Esophagus muscularis mucosa (tissue), 4 donors: Measurements from ENCODE around the gene USP10. TPM values are rescaled to one million over a fixed set of nuclear protein-coding genes. Genes with fewer than 3 reads are reported as not detected.

Source experiments
- DNase-seq: peaks from one replicate; pipeline ENCODE4 v3.0.0-alpha.2; 2017; ENCODE audit errors: extremely low spot score
- H3K27ac ChIP-seq, 4 donors: fragments of 200-600 bp; sonication (generic); replicated peaks in 1 of 4; 1 replicate in 3 of 4; 2 replicates in 1 of 4; pipeline ENCODE4 v1.5.1; 2016 to 2019; ENCODE audit warnings: mild to moderate bottlenecking in 1 of 4
- H3K27me3 ChIP-seq, 4 donors: fragments of 200-600 bp; sonication (generic); one replicate each; pipeline versions ENCODE4 v1.5.1 to v1.6.0; 2016 to 2019
- H3K36me3 ChIP-seq, 4 donors: fragments of 200-600 bp; sonication (generic); one replicate each; pipeline ENCODE4 v1.5.1; 2016 to 2019
- H3K4me1 ChIP-seq, 4 donors: fragments of 200-600 bp; sonication (generic); one replicate each; pipeline ENCODE4 v1.5.1; 2016 to 2019
- H3K4me3 ChIP-seq, 4 donors: fragments of 200-600 bp; sonication (generic); 1 replicate in 2 of 4; 2 replicates in 2 of 4; pipeline ENCODE4 v1.5.1; 2016 to 2019; ENCODE audit warnings: mild to moderate bottlenecking in 4 of 4, moderate library complexity in 1 of 4
- H3K9me3 ChIP-seq, 4 donors: fragments of 200-600 bp; sonication (generic); 1 replicate in 3 of 4; 2 replicates in 1 of 4; pipeline ENCODE4 v1.5.1; 2016 to 2019
- EP300 ChIP-seq: sonication (generic); formaldehyde crosslinking; IDR thresholded peaks from one replicate; pipeline ENCODE4 v1.6.1; 2017; ENCODE audit warnings: antibody characterized with exemption
- POLR2A ChIP-seq: fragments of 450-650 bp; IDR thresholded peaks from one replicate; pipeline ENCODE4 v1.6.1; 2017; ENCODE audit warnings: antibody characterized with exemption, moderate library complexity, mild to moderate bottlenecking, low read depth
- POLR2AphosphoS5 ChIP-seq, 2 donors: sonication (generic); formaldehyde crosslinking; IDR thresholded peaks; one replicate each; pipeline ENCODE4 v1.6.1; 2017; ENCODE audit warnings: antibody characterized with exemption in 2 of 2
- WGBS: methylation state at CpG from one replicate; pipeline ENCODE4 v1.1.5; 2018; 5-methylcytosine and 5-hydroxymethylcytosine counted together
- intact Hi-C: fragments of 100-400 bp; cut with DNase I; formaldehyde crosslinking; loops from one replicate; pipeline ENCODE4 v1.15.1; 2023
- total RNA-seq, 4 donors: library from RNA; depleted of rRNA; stranded (reverse); fragments of >200 nt; gene quantifications; one replicate each; pipeline versions ENCODE4 v1.1.0 to v1.2.1, GENCODE V29; 2016
- TF ChIP-seq, protein P1 (sequence below), 3 experiments: fragments of 200-600 bp in 2 of 3; fragments of 450-650 bp in 1 of 3; sonication (generic) in 2 of 3; IDR thresholded peaks; one replicate each; pipeline ENCODE4 v1.5.1; 2017 to 2019; ENCODE audit warnings: antibody characterized with exemption in 3 of 3, mild to moderate bottlenecking in 2 of 3, moderate library complexity in 1 of 3

The USP10 gene
- total RNA-seq, 4 donors from 2014 or later, result 45.3 to 71.2 (median 59.3) TPM

DNA sequence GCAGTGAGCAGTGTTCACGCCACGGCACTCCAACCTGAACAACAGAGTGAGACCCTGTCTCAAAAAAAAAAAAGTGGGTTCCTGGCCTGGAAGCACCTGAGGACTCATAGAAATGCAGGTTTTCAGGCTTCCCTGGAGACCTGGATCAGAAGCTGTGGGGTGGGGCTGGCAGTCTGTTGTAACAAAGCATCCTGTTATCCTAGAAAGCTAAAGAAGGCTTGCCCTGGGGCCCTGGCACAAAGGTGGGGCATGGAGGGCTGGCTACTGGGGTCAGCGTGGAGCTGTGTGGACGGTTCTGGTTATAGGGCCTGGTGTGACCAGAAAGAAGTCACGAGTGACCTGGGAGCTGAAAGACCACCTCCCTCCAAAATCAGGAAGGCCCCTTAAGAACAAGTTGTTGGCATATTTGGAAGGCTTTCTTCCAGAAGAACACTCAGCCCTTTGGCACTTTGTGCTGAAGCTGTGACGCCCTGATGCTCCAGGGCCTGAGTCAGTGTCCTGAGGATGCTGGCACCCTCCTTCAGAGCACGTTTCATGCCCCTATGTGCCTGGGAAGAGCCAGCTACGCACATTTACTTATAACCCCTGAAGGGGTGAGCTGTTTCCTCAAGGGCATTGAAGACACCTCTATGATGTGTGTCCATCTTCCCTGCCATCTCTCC lies 126.2 kb downstream of the USP10 start:
- Histone ChIP-seq H3K27ac (peak overlapping the region; percentile 94 to 97 (median 96)), H3K36me3 (peaks cover 2 to 11% (median 7%) of the 10 kb centered on the region in 4 donors), H3K4me3 (peak overlapping the region; percentile 24 to 49 (median 36)), H3K27me3 (no peaks in the 10 kb centered on the region), H3K4me1 (peaks cover 28 to 98% (median 92%) of the 10 kb centered on the region in 4 donors), H3K9me3 (no peaks in the 10 kb centered on the region)
- no peak for DNase-seq
- TF ChIP-seq EP300, result peak; percentile 79
- TF ChIP-seq, protein P1, sequence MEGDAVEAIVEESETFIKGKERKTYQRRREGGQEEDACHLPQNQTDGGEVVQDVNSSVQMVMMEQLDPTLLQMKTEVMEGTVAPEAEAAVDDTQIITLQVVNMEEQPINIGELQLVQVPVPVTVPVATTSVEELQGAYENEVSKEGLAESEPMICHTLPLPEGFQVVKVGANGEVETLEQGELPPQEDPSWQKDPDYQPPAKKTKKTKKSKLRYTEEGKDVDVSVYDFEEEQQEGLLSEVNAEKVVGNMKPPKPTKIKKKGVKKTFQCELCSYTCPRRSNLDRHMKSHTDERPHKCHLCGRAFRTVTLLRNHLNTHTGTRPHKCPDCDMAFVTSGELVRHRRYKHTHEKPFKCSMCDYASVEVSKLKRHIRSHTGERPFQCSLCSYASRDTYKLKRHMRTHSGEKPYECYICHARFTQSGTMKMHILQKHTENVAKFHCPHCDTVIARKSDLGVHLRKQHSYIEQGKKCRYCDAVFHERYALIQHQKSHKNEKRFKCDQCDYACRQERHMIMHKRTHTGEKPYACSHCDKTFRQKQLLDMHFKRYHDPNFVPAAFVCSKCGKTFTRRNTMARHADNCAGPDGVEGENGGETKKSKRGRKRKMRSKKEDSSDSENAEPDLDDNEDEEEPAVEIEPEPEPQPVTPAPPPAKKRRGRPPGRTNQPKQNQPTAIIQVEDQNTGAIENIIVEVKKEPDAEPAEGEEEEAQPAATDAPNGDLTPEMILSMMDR (IDR thresholded peaks at IDR 0.05), result no peak
- no peak for TF ChIP-seq POLR2A
- TF ChIP-seq POLR2AphosphoS5 (IDR thresholded peaks at IDR 0.05), result peak in 1 of 2 donors; percentile 73
- intact Hi-C loops, result no loop called here
- 71% methylated on average over 8 of the region's 8 CpGs for WGBS

DNA sequence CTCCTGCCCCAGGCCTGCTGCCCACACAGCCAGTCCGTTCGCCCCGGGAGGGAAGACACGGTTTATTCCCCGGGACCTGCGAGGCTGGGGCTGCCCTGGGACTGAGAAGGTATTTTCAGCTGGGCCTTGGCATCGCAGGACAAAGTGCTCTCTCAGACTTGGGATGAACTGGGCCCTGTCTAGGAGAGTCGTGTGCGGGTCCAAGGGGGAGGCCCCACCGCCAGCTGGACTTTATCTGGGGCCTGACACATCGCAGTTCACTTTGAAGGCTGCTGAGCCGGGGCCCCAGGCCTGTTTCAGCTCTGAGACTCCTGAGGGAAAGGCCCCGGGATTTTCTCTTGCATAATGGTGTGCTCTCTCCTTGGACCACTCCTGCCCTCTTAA lies 126.8 kb downstream of the USP10 start:
- WGBS, result 40% methylated on average over 11 of the region's 13 CpGs
- H3K9me3 ChIP-seq, result no peaks in the 10 kb centered on the region
- intact Hi-C loops, result no loop called here

DNA sequence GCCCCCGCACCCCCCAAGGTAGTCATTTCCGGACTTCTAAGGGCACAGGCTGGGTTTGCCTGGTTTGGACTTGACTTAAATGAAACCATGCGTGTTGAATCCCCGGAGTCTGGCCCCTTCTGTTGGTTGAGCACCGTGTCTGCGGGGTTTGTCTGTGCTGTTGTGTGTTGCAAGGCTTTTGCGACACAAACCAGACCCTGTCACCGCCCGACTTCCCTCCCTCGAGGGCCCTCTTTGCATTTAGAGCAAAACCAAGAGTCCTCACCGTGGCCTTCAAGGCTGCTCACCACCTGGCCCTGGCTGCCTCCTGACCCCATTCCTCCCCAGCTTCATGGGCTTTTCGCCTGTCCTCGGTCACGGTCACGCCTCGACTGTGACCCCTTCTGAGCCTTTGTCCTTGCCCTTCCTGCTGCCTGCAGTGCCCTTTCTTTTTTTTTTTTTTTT lies 127.4 kb downstream of the USP10 start:
- TF ChIP-seq, protein P1 (IDR thresholded peaks at IDR 0.05), result no peak
- TF ChIP-seq EP300, result no peak
- TF ChIP-seq POLR2AphosphoS5 (IDR thresholded peaks at IDR 0.05), result peak in 1 of 2 donors; percentile 21
- Histone ChIP-seq H3K4me1 (peaks cover 38 to 100% (median 98%) of the 10 kb centered on the region in 4 donors), H3K27me3 (no peaks in the 10 kb centered on the region), H3K36me3 (peaks cover 4 to 14% (median 9%) of the 10 kb centered on the region in 4 donors), H3K9me3 (no peaks in the 10 kb centered on the region), H3K27ac (peak overlapping the region; percentile 94 to 97 (median 96)), H3K4me3 (peak overlapping the region; percentile 24 to 49 (median 36))
- 44% methylated on average over 11 of the region's 16 CpGs for WGBS
- intact Hi-C loops, result no loop called here
- DNase-seq, result no peak

More for the DNA sequence above, 126.8 kb downstream of the USP10 start:
- TF ChIP-seq POLR2AphosphoS5 (IDR thresholded peaks at IDR 0.05), result peak in 1 of 2 donors; percentile 52
- no peak for TF ChIP-seq POLR2A
- Histone ChIP-seq H3K27me3 (no peaks in the 10 kb centered on the region), H3K4me3 (peak overlapping the region; percentile 24 to 49 (median 36)), H3K27ac (peak overlapping the region; percentile 94 to 97 (median 96)), H3K4me1 (peaks cover 33 to 99% (median 95%) of the 10 kb centered on the region in 4 donors), H3K36me3 (peaks cover 4 to 14% (median 9%) of the 10 kb centered on the region in 4 donors)
- no peak for DNase-seq

DNA sequence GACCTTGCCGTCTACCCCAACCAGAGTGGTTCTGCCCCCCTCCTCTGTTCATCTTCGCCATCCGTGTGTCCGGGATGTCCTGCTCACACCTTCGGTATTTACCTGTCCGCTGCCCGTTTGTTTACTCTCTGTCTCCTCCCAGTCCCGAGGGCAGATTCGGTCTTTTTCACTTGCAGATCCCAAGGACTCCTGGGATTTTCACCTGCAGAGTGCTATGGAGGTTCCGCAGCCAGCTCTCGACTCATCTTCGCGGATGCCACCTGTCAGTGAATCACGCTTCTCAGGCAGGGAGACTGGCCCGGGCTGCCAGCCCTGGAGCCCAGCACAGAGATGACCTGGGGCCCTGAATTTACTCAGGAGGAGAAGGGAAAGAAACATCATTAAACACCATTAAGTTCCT lies 128.1 kb downstream of the USP10 start:
- peaks cover 40 to 99% (median 97%) of the 10 kb centered on the region in 4 donors for H3K4me1 ChIP-seq
- no peak for DNase-seq
- intact Hi-C loops, result no loop called here
- H3K9me3 ChIP-seq, result no peaks in the 10 kb centered on the region
- peak overlapping the region in 3 of 4 donors; percentile 8 to 39 (median 11) for H3K4me3 ChIP-seq
- H3K36me3 ChIP-seq, result peaks cover 4 to 14% (median 9%) of the 10 kb centered on the region in 4 donors
- 60% methylated on average over 14 of the region's 15 CpGs for WGBS
- H3K27ac ChIP-seq, result peak overlapping the region; percentile 94 to 97 (median 96)
- no peaks in the 10 kb centered on the region for H3K27me3 ChIP-seq
- TF ChIP-seq POLR2AphosphoS5 (IDR thresholded peaks at IDR 0.05) (no peak), EP300 (no peak), POLR2A (no peak)
- TF ChIP-seq, protein P1 (IDR thresholded peaks at IDR 0.05), result no peak

DNA sequence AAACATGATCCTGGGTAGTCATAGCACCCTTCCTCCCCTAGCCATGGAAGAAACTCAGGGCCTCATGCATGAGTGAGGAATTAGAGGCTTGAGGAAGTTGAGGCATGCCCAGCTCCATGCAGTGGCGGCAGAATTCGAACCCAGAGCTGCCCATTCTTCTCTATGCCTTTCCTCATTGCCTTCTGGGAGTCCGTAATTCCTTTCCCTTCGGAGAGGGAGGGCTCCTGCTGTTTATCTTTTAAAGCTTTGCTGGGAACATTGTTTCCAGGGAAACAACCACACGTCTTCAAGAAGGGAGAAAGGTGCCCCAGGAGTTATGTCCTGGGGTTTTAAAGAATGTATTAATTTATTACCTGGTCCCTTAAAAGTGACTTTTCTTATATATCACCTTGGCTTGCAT lies 128.5 kb downstream of the USP10 start:
- peaks cover 43 to 99% (median 97%) of the 10 kb centered on the region in 4 donors for H3K4me1 ChIP-seq
- 63% methylated on average over 5 of the region's 5 CpGs for WGBS
- H3K27me3 ChIP-seq, result no peaks in the 10 kb centered on the region
- H3K9me3 ChIP-seq, result no peaks in the 10 kb centered on the region
- H3K27ac ChIP-seq, result peak overlapping the region; percentile 94 to 97 (median 96)
- TF ChIP-seq EP300, result no peak
- TF ChIP-seq POLR2AphosphoS5 (IDR thresholded peaks at IDR 0.05), result no peak
- TF ChIP-seq POLR2A, result no peak
- TF ChIP-seq, protein P1 (IDR thresholded peaks at IDR 0.05), result no peak
- intact Hi-C loops, result no loop called here
- peaks cover 4 to 14% (median 9%) of the 10 kb centered on the region in 4 donors for H3K36me3 ChIP-seq
- no peak for DNase-seq
- peak overlapping the region in 3 of 4 donors; percentile 8 to 39 (median 11) for H3K4me3 ChIP-seq
